SHP77 (cell line): ENCODE results near the gene NCKAP5.
A peak's percentile ranks its signal among the peaks of the same experiment; 100 is the strongest.
"Not testable (repeated sequence)": the region's sequence is repeated elsewhere in the genome, so short reads cannot be mapped to it uniquely, and the experiment has no call there.

Experiments used
- DNase-seq, 2 experiments: peaks; one replicate each; lab custom pipeline; 2025; lab: John Stamatoyannopoulos, UW

The NCKAP5 gene

DNA sequence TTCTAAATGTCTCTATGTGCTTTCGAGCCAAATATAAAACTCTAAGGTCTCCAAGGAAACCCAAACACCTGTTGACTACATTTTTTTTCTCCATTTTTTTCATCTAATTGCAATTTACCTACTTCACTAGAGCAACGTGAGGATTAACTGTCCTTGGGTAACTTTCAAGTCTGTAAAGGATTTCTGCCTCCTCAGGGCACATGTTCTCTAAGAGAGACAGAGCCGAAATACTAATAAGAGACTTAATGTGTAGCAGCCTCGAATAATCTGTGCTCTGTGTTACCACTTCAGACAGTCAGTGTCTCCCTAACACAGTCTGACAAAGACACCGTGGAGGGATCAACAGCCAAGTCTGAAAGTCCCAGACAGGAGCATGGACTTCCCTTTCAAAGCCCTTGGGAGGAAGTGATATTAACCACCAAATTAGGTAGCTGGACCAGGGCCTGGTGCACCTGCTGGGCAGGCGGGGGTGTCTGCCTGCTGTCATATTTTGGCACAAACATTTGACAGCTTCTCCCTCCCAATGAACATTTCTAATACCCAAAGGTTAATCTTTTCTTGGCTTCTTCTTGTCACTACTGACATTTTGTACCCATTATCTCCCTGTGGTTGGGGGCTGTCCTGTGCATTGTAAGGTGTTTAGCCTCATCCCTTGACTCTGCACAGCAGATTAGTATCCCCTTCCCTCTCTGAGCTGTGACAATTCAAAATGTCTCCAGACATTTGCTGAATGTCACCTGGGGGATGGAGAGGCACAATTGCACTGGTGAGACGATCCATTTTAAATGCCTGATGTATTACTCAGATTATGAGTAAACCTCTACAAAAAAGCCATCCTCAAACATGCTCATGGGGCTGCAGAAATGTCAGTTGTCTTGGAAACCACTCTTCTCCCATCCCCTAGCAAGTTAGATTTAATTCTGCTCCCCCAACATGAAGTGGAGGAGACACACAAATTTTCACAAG lies 852.6 kb downstream of the NCKAP5 start:
- no peak for DNase-seq

DNA sequence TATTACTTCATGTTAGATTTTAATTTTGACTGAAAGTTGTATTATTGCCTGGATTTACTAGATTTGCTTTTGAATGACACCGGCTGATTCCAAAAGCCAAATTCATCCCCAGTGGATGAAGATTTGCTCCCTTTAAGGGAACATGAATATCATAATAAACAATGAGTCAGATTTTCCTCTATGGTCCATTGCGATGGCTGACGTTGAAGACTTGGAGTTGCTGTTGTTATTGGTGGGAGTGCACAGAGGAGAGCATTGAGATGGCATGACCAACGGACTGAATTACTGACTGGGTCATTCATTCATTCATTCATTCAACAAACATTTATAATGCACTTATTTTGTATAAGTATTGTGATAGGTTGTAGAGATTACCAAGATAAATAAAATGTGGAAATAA lies 864.9 kb downstream of the NCKAP5 start:
- no peak for DNase-seq

DNA sequence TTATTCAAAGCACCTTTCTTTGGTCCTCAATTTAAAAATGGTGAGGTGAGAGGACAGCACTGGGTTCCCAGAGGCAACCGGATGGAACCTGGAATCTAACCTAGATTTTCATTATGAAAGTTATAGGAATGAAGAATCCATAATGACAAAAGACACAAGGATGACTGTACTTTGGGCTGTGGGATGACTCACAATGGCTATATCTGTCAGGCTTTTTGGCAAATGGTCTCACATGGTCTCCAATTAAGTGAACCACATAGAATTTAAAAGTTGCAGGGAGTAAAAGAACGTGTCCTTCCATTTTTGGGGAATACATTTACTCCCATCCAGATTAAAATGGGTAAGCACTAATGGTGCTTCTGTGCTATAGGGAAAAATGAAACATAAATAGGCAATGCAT lies 866.5 kb downstream of the NCKAP5 start:
- DNase-seq: no peak

DNA sequence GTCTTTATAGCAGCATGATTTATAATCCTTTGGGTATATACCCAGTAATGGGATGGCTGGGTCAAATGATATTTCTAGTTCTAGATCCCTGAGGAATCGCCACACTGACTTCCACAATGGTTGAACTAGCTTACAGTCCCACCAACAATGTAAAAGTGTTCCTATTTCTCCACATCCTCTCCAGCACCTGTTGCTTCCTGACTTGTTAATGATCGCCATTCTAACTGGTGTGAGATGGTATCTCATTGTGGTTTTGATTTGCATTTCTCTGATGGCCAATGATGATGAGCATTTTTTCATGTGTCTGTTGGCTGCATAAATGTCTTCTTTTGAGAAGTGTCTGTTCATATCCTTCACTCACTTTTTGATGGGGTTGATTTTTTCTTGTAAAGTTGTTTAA lies 868.5 kb downstream of the NCKAP5 start:
- DNase-seq: not testable (repeated sequence)

DNA sequence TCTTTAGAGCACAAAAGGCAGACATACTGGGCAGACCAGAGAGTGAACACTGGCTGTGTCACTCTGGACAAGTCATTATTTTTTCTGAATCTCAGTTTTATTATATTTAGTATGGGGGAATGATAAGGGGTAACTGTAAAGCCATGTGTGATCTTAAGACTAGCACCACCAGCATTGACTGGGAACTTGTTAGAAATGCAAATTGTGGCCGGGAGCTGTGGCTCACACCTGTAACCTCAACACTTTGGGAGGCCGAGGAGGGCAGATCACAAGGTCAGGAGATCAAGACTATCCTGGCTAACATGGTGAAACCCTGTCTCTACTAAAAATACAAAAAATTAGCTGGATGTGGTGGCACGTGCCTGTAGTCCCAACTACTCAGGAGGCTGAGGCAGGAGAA lies 869.9 kb downstream of the NCKAP5 start:
- DNase-seq: not testable (repeated sequence)

DNA sequence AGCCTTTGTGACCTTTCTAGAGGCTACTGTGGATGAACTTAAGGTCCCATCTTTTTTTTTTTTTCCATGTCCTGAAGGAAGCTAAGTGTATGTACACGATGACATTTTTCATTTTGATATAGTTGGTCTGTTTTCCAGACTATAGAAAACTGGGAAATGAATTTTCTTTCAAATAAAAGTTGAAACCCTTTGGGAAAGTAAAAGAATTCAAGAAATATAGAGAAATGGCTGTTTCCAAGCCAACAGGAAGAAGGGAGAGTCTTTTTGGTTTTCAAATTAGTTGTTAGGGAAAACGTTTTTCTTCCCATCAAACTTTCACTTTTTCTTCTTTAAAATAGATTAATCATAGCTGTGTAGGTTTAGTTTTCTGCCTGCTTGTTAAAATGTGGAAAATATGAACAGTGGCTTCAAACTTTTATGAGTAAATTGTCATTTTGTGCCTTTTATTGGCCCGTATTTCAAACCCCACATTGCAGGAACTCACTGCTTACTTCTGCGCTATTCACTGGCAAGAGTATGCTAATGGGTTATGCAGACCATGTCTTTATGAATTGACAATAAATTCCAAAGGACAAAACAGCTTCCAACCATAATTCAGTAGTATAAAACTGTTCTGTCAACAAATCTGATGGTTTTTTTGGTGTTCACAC lies 870.6 kb downstream of the NCKAP5 start:
- DNase-seq: no peak

DNA sequence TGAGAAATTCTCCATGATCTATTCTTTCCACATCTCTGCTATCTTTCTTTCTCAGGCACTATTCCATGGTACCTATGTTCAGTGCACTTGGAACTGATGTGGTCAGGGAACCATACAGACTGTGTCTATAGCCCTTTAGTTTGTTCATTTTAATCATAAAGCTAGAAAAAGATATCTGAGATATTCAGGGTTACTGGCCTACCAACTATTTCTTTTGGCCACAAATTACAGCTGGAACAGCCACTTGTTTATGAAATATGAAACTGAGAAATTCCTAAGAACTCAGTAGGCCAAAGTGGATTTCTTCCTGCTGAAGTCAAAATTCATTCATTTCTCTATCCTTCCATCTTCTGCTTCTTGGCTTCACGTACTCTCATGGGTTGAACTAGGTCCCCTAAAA lies 875.4 kb downstream of the NCKAP5 start:
- no peak for DNase-seq

DNA sequence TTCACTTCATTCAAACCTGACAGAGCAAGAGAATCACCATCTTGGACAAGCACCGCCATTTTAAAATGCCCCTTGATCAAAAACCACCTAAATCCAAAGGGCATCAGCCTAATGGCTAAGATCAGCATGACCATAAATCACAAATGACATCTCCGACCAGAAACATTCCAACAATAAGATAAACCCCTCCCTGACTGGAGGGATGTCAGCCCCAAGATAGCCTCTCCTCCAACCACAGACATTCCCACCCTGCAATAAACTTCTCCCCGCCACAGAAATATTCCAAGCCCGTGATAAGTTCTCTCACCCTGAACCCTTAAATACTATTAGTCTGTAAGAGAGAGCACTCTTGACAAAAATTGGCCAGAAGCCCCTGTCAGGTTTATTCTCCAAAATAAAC lies 876.7 kb downstream of the NCKAP5 start:
- no peak for DNase-seq

DNA sequence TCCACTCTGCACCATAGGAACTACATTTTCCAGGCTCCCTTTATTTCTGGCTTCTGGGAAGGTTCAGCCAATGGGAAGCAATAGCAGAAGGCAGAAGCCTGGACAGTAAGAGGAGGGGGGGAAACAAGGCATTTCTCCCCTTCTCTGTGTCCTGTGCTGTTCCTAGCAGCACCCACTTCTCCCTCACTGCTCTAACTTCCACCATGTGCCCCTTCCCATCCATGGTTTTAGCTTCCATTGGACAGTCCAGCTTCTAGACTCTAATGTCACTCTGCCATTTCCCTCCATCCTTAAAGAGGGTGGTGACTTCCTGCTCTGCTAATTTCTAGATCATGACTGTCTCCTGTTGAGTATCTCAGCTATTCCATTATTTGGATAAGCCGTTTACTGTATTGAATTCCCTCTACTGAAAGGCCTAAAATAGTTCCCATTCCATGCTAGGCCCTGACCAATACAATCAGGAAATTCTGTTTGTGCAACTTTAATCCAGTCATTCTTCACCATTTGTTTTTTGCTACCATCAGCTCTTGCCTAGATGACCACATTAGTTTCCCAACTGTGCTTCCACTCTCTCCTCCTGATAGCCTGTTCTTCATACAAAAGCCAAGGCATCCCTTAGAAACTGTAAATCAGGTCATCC lies 877.5 kb downstream of the NCKAP5 start:
- DNase-seq: no peak

DNA sequence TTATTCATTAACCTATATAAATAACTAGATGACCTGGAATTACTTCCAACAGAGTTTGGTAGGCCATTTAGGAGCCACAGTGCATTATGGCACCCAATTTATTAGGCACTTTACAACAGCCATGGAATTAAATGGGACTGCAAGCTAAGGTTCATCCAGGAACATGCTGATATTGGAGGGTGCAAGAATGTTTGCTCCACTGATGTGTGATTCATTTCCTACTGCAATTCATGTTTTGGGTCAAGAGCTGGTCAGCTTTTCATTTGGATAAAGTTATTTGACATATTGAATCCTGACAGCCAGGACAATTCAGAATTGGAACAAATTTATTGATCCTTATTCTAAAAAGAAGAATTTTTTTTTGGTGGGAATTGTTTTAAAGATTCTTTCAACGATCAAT lies 886.5 kb downstream of the NCKAP5 start:
- DNase-seq: no peak

DNA sequence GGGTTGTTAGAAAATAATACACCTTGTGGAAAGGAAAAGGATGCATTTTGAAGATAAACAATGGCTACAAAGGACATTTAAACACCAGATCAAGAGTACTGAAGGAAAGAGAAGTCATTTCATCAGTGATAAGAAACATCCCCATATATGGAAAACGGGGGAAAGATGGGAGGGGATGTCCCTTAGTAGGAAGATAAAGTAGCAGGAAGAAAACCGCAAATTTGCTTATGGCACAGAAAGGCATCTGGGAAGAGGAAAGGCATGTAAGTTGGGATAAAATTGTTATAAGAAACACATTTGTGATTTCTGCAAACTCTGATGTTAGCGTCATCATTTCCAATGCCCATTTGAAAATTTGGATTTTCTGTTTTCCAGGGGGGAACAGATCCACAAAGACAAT lies 887.7 kb downstream of the NCKAP5 start:
- DNase-seq: no peak

DNA sequence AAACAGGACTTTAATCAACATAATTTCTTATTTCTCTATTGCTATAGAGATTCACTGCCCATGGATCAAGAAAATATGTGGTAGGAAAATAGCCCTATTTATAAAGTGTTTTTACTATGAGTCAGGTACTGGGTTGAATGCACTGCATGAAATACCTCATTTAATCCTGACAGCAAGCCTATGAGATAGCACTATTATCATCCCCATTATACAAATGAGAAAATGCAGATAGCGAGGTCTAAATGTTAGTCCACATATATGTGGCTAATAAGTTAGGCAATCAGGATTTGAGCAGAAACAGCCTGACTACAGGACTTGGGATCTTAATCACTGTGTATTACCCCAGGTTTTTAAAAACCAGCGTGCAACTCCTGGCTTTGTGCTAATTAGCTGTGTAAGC lies 889.8 kb downstream of the NCKAP5 start:
- no peak for DNase-seq

DNA sequence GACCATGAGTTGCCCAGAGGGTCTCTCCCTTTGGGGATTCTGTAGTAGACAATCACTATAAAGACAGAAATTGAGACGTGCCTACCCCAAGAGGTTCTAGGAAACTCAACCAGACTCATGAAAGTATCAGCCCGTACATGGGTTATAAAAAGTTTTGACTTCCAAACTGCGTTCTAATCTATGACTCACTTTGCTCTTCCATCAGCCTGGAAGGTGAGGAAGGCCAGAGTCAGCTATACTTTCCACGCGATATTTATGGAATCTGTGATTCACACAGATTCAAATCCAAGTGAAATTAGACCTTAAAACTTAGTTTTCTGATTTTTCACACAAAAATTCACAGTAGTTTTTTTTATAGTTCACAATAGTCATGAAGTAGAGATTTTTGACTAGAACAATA lies 890.6 kb downstream of the NCKAP5 start:
- DNase-seq: no peak

DNA sequence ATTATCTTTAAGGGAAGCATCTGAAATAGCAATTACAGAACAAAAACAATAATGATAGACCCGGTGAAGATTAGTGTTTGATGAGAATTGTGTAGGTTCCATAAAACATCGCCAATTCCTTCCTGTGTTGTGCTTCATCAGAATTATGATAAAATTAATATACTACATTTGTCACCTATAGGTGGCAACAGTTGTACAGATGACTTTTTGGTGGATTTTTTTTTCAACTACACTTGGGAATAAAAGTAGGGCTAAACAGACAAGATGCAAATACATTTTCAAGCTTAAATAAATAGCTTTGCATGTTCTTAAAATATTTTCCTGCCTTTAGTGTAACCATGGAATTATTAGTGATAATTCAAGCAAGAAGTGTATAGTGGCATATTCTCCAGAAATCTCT lies 891.3 kb downstream of the NCKAP5 start:
- no peak for DNase-seq

DNA sequence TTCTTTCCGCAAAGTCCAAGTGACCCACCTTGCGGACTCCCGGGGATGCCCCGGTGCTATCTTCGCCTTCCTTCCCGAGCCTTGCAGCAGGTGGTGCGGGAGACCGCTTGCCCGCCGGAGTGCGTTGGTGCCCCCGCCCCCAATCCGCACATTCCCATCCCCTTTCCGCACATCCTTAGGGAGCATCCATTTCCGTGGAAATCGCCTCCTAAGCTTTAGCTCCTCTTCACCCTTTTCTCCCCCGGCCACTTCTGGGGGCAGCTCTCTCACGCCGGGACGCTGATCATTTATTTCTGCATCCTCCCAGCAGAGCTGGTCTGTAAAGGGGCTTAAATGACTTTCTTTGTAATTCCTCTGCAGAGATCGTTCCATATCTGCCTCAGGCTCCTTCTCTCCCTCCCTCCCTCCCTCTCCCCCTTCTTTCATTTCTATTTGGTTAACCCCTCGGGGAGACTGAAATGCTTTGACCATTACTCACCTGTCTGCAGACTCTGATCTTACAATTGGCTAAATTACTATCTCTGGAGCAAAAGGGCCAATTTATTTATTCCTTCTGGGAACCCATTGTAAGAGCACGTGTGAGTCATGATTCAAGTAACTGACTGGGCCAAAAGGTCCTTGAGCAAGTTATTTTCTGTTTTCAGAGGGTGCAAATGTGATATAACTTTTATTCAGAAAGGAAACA lies 897.0 kb downstream of the NCKAP5 start:
- DNase-seq: no peak

DNA sequence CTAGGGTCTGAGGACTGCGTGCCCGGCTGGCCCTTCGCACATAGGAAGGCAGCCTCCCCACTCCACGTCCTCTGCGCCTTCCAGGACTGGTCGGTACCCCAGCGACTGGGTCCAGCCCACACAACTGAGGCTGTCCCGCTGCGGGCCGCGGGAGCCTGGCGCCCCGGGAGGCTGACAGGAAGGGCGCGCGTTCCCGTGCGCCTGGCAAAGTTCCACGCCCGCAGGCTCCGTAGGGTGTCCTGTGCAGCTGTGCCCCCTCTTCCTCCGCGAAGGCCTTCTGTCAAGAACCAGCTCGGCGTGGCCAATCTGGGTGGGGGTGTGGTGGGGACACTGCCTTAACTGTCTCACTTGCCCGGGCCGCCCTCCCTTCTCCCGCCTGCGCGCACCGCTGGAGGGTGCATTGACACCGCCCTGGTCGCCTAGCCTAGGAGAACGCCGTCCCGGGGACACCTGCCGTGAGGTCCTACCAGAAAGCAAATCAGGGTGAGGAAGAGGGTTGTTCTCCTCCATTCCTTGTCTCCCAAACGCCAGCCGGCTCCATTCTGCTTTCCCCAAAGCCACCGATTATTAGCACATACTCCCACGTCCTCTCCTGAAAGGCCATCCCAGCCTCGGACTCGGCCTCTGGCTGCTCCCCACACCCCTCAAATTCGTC lies 897.6 kb downstream of the NCKAP5 start:
- DNase-seq: peak in 1 of 2 experiments; percentile 32

DNA sequence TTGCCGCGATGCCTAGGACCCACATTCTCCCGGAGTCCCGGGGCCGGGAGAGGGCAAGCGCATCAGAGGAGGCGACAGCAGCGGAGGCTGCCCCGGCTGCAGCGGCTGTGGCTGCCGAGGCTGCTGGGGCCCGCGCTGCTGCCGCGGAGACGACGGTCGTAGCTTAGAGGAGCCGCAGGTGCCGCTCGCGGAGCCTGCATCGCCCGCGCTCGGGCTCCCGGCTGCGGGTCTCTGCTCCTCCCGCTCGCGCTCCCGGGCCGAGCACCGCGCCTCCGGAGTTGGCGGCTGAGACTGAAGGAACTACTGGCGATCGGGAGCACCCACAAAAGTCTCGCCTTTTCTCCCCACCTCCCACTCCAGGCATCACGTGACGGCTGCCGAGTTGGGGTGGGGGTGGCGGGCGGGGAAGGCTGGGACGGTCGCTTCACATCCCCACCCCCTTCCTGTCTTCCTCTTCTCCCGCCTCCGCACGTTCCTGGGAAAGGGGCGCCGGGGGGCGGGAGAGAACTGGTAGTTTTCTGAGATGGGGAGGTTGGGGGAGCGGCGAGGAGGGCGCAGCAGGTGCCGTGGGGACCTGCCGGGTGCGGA lies 898.3 kb downstream of the NCKAP5 start, which contains the start of gene LYPD1:
Gene LYPD1, minus strand, starts transcription at position 298 of the 588 bp plus-strand sequence. Its CDS starts 273 bp downstream, at position 25.
- peak in 1 of 2 experiments; percentile 37 for DNase-seq

DNA sequence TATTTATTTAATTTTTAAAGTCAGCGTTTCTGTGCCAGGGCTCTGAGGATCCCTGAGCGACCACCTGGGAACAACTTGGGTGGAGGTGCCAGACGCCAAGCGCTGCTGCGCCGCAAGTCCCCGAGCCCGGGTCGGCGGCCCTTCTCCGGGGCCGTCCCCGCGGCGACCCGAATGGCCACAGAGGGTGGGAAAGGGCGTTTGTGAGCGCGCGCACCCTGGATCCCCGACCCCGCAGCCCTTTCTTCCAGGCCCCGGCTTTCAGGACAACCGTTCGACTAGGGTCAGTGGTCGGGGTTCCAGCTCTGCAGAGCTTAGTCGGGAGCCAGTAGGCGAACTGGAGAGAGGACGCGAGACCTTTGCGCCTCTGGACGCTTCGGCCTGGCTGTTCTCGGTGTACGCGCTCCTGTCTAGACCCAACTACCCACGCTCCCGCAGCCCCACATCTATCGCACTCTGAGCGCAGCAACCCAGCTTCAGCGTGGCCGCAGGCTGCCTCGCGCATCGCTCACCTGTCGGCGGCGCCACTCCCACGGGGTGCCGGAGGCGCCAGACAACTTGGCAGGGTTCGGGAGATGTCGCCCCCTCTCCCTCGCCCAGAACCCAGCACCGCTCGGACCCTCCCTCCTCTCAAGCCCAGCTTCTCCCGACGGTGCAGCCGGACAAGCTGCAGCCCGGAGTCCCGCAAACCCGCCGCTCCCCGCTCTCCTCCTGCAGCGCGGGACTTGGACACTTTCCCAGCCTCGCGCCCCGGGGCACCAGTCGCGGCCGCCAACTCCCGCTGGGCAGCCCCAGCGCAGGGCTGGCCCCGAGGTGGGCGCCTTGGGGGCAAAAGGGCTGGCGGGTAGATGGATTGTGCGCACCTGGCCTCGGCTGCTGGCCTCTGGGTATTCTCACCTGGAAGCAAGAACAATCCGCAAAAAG lies 899.0 kb downstream of the NCKAP5 start:
- DNase-seq: no peak

DNA sequence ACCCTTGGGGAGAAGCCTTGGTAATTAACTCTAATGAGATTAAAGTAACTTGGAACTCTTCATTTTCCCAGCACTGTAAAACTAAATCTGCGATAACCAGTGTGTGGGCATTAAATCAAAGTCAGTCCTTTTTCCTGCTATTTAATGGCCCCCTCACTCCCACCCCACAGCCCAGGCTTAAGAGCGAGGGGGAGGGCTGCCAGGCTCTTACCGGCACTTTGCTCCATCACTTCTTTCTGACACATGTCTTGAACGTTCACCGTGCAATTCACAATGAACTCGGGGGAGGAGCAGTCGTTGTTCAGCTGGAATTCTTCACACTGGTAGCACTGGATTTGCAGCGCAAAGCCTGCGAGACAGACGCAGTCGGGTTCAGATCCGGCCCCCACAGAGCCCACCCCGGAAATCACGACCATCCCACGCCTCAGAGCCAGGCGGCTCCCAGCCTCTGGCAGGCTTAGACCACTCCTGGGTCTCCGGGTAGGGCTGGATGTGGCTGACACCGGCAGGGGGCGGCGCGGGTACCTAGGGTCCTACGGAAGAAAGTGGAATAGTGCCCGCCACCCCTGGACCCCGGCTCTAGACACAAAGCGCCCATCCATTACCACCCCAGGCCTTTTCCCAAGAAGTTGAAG lies 900.0 kb downstream of the NCKAP5 start:
- peak; percentile 38 to 60 for DNase-seq

DNA sequence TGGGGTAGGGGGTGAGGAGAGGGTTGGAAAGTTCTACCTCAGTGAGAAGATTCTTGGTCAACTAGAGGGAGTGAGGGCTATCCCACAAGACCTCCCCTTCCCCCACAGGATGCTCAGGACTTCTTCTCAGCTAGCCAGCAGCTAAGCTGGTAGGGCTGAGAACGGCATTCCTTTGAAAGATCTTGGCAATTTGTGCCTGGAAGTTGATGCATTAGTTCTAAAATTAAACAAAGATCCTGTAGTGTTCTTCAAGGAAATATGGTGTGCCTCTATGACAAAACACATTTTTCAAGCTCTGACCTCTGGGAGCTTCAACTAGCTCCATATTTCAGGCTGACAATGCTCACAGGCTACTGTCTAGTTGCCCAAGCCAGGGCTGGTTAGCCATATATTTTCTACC lies 900.6 kb downstream of the NCKAP5 start:
- no peak for DNase-seq
